Measurements from ENCODE around the gene RSPH4A. TPM values are rescaled to one million over a fixed set of nuclear protein-coding genes. Genes with fewer than 3 reads are reported as not detected.
A peak's percentile ranks its signal among the peaks of the same experiment; 100 is the strongest.
"Not testable (repeated sequence)": the region's sequence is repeated elsewhere in the genome, so short reads cannot be mapped to it uniquely, and the experiment has no call there.

RSPH4A gene
- total RNA-seq, 2 experiments from 2014 or later = 0.09 to 0.18 TPM

- CTCF ChIA-PET = no interaction called here
- no peak overlapping the region for H3K4me3 Mint-ChIP-seq
- no peak overlapping the region for H3K27ac Mint-ChIP-seq
- no peaks in the 10 kb centered on the region for H3K9me3 Mint-ChIP-seq (ENCODE audit: low read depth)
- ATAC-seq (no peak), DNase-seq (no peak)
- H3K36me3 Mint-ChIP-seq = peaks cover 37% of the 10 kb centered on the region
- no peaks in the 10 kb centered on the region for H3K27me3 Mint-ChIP-seq
- no peaks in the 10 kb centered on the region for H3K4me1 Mint-ChIP-seq
Observed at GRCh38 chr6:116586738-116587137, 29.5 kb upstream of the RSPH4A start.

- Mint-ChIP-seq H3K27me3 (no peaks in the 10 kb centered on the region), H3K4me3 (no peak overlapping the region), H3K9me3 (ENCODE audit: low read depth) (no peaks in the 10 kb centered on the region), H3K4me1 (no peaks in the 10 kb centered on the region), H3K36me3 (peaks cover 28% of the 10 kb centered on the region), H3K27ac (no peak overlapping the region)
- ATAC-seq (no peak), DNase-seq (no peak)
- CTCF ChIA-PET = no interaction called here
Observed at GRCh38 chr6:116595247-116595646, 21.0 kb upstream of the RSPH4A start.

GRCh38 chr6:116596815-116597214 is 19.5 kb upstream of the RSPH4A start:
- Mint-ChIP-seq H3K4me1 (no peaks in the 10 kb centered on the region), H3K9me3 (ENCODE audit: low read depth) (no peaks in the 10 kb centered on the region), H3K27ac (no peak overlapping the region), H3K36me3 (peaks cover 29% of the 10 kb centered on the region), H3K4me3 (no peak overlapping the region), H3K27me3 (no peaks in the 10 kb centered on the region)
- CTCF ChIA-PET = no interaction called here
- DNase-seq (no peak), ATAC-seq (no peak)

GRCh38 chr6:116603916-116604315 is 12.4 kb upstream of the RSPH4A start:
- H3K9me3 Mint-ChIP-seq (ENCODE audit: low read depth); H3K27me3 Mint-ChIP-seq; CTCF ChIA-PET; ATAC-seq; H3K4me3 Mint-ChIP-seq; H3K4me1 Mint-ChIP-seq; DNase-seq; H3K27ac Mint-ChIP-seq: not testable (repeated sequence)
- peaks cover 18% of the 10 kb centered on the region for H3K36me3 Mint-ChIP-seq

GRCh38 chr6:116604868-116605267 is 11.4 kb upstream of the RSPH4A start:
- H3K4me3 Mint-ChIP-seq; ATAC-seq; DNase-seq; CTCF ChIA-PET; H3K27me3 Mint-ChIP-seq; H3K27ac Mint-ChIP-seq; H3K4me1 Mint-ChIP-seq; H3K9me3 Mint-ChIP-seq (ENCODE audit: low read depth): not testable (repeated sequence)
- H3K36me3 Mint-ChIP-seq = peaks cover 17% of the 10 kb centered on the region

GRCh38 chr6:116605935-116606334 is 10.3 kb upstream of the RSPH4A start:
- no peak for ATAC-seq
- no peaks in the 10 kb centered on the region for H3K9me3 Mint-ChIP-seq (ENCODE audit: low read depth)
- H3K27ac Mint-ChIP-seq = no peak overlapping the region
- CTCF ChIA-PET = no interaction called here
- no peak for DNase-seq
- H3K4me1 Mint-ChIP-seq = peaks cover 1% of the 10 kb centered on the region
- H3K4me3 Mint-ChIP-seq = no peak overlapping the region
- peaks cover 4% of the 10 kb centered on the region for H3K27me3 Mint-ChIP-seq
- peaks cover 13% of the 10 kb centered on the region for H3K36me3 Mint-ChIP-seq

- CTCF ChIA-PET = no interaction called here
- H3K4me1 Mint-ChIP-seq = peaks cover 7% of the 10 kb centered on the region
- ATAC-seq (no peak), DNase-seq (no peak)
- H3K27me3 Mint-ChIP-seq = peaks cover 33% of the 10 kb centered on the region
- H3K36me3 Mint-ChIP-seq = no peaks in the 10 kb centered on the region
- no peak overlapping the region for H3K4me3 Mint-ChIP-seq
- no peak overlapping the region for H3K27ac Mint-ChIP-seq
- H3K9me3 Mint-ChIP-seq (ENCODE audit: low read depth) = no peaks in the 10 kb centered on the region
Observed at GRCh38 chr6:116611056-116611455, 5.2 kb upstream of the RSPH4A start.

- no peaks in the 10 kb centered on the region for H3K36me3 Mint-ChIP-seq
- peak overlapping the region; percentile 73 for H3K4me3 Mint-ChIP-seq
- no peak overlapping the region for H3K27ac Mint-ChIP-seq
- peak; percentile 50 for ATAC-seq
- H3K27me3 Mint-ChIP-seq = peaks cover 47% of the 10 kb centered on the region
- peaks cover 16% of the 10 kb centered on the region for H3K4me1 Mint-ChIP-seq
- DNase-seq = peak; percentile 42
- H3K9me3 Mint-ChIP-seq (ENCODE audit: low read depth) = no peaks in the 10 kb centered on the region
- CTCF ChIA-PET = interaction anchor here (1.0 to 1.3 kb wide), 3 partner anchors 11 to 329 kb away, joined by 3 read pairs; no protein-coding TSS in a partner anchor
Observed at GRCh38 chr6:116616737-116617053, 416 bp downstream of the RSPH4A start.

- CTCF ChIA-PET = interaction anchor here (0.9 to 1.0 kb wide), 2 partner anchors 17 to 36 kb away, joined by 3 to 4 read pairs; no protein-coding TSS in a partner anchor
- no peak overlapping the region for H3K27ac Mint-ChIP-seq
- no peaks in the 10 kb centered on the region for H3K9me3 Mint-ChIP-seq (ENCODE audit: low read depth)
- ATAC-seq (no peak), DNase-seq (no peak)
- no peaks in the 10 kb centered on the region for H3K36me3 Mint-ChIP-seq
- peaks cover 10% of the 10 kb centered on the region for H3K27me3 Mint-ChIP-seq
- no peaks in the 10 kb centered on the region for H3K4me1 Mint-ChIP-seq
- H3K4me3 Mint-ChIP-seq = no peak overlapping the region
Observed at GRCh38 chr6:116624036-116624805, 7.9 kb downstream of the RSPH4A start.

GRCh38 chr6:116625872-116626271 is 9.6 kb downstream of the RSPH4A start:
- Mint-ChIP-seq H3K36me3 (no peaks in the 10 kb centered on the region), H3K4me3 (no peak overlapping the region), H3K27me3 (peaks cover 10% of the 10 kb centered on the region), H3K27ac (no peak overlapping the region), H3K9me3 (ENCODE audit: low read depth) (no peaks in the 10 kb centered on the region), H3K4me1 (no peaks in the 10 kb centered on the region)
- CTCF ChIA-PET = no interaction called here
- DNase-seq = no peak
- ATAC-seq = no peak

GRCh38 chr6:116629563-116629981 is 13.3 kb downstream of the RSPH4A start:
- peaks cover 5% of the 10 kb centered on the region for H3K27me3 Mint-ChIP-seq
- ATAC-seq = no peak
- no peaks in the 10 kb centered on the region for H3K9me3 Mint-ChIP-seq (ENCODE audit: low read depth)
- CTCF ChIA-PET = no interaction called here
- no peak overlapping the region for H3K4me3 Mint-ChIP-seq
- peaks cover 11% of the 10 kb centered on the region for H3K36me3 Mint-ChIP-seq
- no peak overlapping the region for H3K27ac Mint-ChIP-seq
- no peak for DNase-seq
- H3K4me1 Mint-ChIP-seq = peaks cover 2% of the 10 kb centered on the region

- Mint-ChIP-seq H3K27me3 (no peaks in the 10 kb centered on the region), H3K36me3 (peaks cover 15% of the 10 kb centered on the region), H3K4me3 (no peak overlapping the region), H3K9me3 (ENCODE audit: low read depth) (no peaks in the 10 kb centered on the region), H3K27ac (no peak overlapping the region), H3K4me1 (peaks cover 4% of the 10 kb centered on the region)
- ATAC-seq (no peak), DNase-seq (no peak)
- CTCF ChIA-PET = interaction anchor here (1.3 kb wide), 1 partner anchor 14 kb away, joined by 3 read pairs; no protein-coding TSS in a partner anchor
Observed at GRCh38 chr6:116631379-116631990, 15.2 kb downstream of the RSPH4A start.

GRCh38 chr6:116633685-116634084 is 17.4 kb downstream of the RSPH4A start:
- ATAC-seq = no peak

GRCh38 chr6:116648156-116648555 is 31.9 kb downstream of the RSPH4A start:
- ATAC-seq (no peak), DNase-seq (no peak)
- peaks cover 29% of the 10 kb centered on the region for H3K36me3 Mint-ChIP-seq
- no peaks in the 10 kb centered on the region for H3K27me3 Mint-ChIP-seq
- H3K4me1 Mint-ChIP-seq = peaks cover 5% of the 10 kb centered on the region
- H3K4me3 Mint-ChIP-seq = no peak overlapping the region
- no peak overlapping the region for H3K27ac Mint-ChIP-seq
- CTCF ChIA-PET = interaction anchor here (1.3 kb wide), 1 partner anchor 76 kb away, joined by 3 read pairs; no protein-coding TSS in a partner anchor
- H3K9me3 Mint-ChIP-seq (ENCODE audit: low read depth) = no peaks in the 10 kb centered on the region

More at GRCh38 chr6:116633685-116634084, 17.4 kb downstream of the RSPH4A start:
- H3K4me3 Mint-ChIP-seq = no peak overlapping the region
- no peaks in the 10 kb centered on the region for H3K27me3 Mint-ChIP-seq
- CTCF ChIA-PET = no interaction called here
- DNase-seq = no peak
- H3K4me1 Mint-ChIP-seq = peaks cover 4% of the 10 kb centered on the region
- H3K36me3 Mint-ChIP-seq = peaks cover 20% of the 10 kb centered on the region
- no peak overlapping the region for H3K27ac Mint-ChIP-seq
- H3K9me3 Mint-ChIP-seq (ENCODE audit: low read depth) = no peaks in the 10 kb centered on the region
